ENCODE results near the gene LTB4R.

Gene LTB4R, protein sequence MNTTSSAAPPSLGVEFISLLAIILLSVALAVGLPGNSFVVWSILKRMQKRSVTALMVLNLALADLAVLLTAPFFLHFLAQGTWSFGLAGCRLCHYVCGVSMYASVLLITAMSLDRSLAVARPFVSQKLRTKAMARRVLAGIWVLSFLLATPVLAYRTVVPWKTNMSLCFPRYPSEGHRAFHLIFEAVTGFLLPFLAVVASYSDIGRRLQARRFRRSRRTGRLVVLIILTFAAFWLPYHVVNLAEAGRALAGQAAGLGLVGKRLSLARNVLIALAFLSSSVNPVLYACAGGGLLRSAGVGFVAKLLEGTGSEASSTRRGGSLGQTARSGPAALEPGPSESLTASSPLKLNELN
- 19.4 to 39.1 reads per million in 2 donors for total RNA-seq

DNA sequence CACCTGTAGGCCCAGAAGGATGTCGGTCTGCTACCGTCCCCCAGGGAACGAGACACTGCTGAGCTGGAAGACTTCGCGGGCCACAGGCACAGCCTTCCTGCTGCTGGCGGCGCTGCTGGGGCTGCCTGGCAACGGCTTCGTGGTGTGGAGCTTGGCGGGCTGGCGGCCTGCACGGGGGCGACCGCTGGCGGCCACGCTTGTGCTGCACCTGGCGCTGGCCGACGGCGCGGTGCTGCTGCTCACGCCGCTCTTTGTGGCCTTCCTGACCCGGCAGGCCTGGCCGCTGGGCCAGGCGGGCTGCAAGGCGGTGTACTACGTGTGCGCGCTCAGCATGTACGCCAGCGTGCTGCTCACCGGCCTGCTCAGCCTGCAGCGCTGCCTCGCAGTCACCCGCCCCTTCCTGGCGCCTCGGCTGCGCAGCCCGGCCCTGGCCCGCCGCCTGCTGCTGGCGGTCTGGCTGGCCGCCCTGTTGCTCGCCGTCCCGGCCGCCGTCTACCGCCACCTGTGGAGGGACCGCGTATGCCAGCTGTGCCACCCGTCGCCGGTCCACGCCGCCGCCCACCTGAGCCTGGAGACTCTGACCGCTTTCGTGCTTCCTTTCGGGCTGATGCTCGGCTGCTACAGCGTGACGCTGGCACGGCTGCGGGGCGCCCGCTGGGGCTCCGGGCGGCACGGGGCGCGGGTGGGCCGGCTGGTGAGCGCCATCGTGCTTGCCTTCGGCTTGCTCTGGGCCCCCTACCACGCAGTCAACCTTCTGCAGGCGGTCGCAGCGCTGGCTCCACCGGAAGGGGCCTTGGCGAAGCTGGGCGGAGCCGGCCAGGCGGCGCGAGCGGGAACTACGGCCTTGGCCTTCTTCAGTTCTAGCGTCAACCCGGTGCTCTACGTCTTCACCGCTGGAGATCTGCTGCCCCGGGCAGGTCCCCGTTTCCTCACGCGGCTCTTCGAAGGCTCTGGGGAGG, at the start of gene LTB4R:
Gene LTB4R (plus strand): TSS at position 857 of the 959 bp plus-strand sequence. CDS start 4,150 bp downstream, outside the sequence.
- DNase-seq, result peak; percentile 54

DNA sequence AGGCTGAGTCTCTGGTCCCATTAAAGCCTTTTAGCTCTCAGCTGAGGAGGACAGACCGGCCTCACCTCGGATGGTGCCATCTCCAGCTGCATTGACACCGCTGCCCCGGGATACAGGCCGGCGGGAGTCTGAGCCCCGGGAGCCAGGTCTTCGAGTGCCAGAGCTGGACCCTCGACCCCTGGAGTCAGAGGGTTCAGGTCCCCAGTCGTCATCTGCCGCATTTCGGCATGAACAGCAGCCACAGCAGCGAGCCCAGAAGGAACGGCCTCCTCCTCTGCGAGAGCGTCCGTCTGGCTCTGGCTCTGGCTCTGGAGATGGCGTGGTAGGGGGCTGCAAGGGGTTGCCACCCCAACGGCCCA, 49.4 kb upstream of the LTB4R start:
- DNase-seq, result no peak

DNA sequence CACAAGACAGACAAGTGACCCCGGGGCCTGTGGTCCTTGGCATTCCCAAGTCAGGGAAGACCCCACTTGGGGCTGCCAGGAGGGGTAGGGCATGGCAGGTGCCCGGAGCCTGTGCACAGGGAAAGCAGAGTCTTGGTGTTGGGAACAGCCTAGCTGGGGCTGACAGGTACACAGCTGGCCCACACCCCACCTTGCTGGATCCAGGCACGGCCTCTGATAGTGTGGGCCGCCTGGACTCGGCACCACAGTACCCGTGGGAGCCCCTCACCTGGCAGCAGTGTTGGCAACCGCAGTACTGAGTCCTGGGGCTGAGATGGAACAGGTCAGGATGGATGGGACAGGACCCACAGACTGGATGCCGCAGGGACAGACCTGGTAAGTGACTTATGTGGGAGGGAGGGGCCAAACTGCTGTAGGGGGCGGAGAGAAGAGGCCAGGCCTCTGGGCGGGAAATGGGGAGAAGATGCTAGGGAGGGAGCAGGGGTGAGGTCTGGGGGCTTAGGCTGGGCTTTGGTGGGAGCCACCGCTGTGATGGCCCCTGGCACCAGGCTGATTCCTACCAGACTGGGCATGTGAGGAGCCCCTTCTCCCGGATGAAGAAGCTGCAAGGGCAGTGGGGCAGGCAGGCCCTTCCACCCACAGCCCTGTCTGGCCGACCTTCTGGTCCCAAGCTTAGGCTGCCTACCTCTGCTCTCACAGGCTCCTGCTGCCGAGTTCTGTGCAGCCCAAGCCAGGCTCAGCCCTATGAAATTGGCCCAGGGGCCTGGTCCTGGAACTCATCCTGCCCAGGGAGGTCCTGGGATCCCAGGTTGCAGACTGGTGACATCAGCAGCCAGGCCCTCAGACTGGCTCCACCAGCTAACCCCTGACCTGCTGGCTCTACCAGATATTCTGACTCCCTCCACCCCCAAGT, 48.2 kb upstream of the LTB4R start, which contains the start of gene TGM1:
Gene TGM1 (minus strand): TSS at position 357 of the 913 bp plus-strand sequence. CDS start 825 bp downstream, outside the sequence.
- no peak for DNase-seq

DNA sequence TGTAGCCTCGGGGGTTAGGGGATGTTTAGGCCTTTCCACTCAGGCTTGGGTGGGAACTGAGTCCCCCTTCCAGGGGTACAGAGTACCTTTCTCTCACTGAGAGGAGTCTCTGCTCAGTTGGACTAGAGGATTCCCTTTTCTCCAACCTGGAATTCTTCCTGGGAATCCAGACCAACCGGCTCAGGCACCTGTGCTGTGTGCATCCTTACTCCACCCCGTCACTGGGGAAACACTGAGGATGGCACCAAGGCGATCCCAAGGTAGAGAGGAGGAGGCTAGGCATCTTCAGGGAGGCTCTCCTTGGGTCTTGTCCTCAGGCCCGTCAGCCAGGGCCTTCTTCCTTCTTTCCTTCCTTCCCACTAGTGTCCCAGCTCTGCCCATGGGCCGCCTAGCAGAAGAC, 47.5 kb upstream of the LTB4R start:
- no peak for DNase-seq

DNA sequence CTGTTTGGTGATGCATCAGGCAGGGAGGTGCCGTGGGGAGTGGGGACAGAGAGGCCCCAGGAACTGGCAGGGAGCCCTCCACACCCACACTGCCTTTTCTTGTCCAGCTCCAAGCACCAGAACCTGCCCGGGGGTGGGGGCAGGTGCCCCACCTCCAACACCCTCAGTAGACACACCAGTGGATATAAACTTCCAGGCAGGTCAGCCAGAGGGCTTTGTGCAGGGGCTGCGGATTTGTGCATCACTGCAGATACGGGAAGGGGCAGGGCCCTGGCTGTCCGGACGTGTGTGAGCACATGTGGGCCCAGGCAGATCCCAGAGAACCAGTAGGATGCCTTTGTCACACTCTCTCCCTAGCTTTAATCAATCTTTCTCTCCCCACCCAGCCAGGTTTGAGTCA, 47.0 kb upstream of the LTB4R start:
- no peak for DNase-seq

DNA sequence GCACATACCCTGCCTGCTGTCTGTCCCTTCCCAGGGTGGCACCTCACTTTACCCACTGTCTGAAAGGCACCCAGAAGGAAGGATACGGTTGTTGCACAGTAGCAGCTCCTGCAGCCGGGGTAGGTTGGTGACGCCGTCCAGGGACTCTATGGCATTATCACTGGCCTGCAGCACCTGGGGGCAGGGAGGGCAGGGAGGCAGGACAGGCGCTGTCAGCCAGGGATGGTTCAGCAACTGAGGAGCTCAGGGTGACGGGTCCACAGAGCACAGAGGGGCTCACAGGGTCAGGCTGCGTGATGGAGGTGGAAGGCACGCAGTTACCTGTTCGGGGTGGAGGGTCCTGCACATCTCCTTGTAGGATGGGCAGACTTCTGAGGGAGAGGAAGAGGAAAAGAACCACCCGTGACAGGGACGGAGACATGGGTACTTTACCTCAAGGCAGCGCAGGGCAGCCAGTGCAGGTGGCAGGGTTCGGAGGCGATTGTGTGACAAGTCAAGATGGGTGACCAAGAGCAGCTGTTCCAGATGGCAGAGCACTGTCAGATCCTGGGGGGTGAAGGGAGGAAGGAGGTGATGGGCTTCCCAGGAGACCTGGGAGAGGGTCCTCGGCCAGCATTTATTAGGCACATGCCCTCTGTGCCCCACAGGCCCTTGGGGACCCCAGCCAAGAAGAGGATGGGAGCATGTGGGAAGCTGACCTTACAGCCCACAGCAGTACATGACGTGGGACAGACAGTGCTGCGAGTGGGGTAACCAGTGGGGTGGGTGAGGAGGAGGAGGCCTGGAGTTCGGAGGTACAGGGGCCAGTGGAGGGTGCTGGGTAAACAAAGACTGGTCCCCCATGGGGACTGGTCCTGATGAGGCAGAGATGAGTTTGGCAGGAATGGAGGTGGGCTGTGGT, 44.7 kb upstream of the LTB4R start:
- DNase-seq, result no peak

DNA sequence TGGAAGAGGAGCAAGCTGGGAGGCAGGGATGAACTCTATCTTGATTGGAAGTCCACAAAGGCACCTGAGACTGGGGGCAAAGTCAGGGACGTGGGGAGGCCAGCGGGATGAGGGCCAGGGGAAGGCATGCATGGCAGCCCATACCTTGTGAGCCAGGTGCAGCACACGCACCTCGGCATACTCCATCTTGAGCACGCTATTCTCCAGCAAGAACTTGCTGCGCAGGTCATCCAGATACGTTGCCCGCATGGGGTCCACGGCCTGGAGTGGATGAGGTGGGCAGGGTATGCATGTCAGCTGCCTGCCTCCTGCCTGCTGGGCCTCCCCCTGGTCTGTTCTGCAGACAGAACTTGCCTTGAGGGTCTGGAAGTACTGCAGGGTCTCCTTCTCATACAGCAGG, 43.8 kb upstream of the LTB4R start:
- no peak for DNase-seq

DNA sequence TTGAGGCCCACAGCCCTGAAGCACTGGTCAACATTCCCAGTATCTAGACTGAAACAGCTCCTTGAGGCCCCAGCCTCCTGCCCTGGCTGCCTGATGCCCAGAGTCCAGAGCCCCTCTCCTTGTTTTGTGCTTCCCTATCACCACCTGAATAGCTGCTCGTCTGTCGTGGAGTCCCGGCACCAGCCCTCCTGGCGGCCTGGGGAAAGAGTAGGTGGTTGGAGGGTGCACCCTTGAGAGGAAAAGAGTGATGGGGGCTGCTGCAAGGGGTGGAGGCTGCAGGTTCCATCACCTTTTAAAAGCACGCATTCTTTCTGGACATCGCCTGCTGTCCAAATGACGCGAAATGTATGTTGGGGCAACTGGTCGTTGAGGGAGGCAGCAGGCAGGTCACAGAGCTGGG, 43.1 kb upstream of the LTB4R start:
- no peak for DNase-seq

DNA sequence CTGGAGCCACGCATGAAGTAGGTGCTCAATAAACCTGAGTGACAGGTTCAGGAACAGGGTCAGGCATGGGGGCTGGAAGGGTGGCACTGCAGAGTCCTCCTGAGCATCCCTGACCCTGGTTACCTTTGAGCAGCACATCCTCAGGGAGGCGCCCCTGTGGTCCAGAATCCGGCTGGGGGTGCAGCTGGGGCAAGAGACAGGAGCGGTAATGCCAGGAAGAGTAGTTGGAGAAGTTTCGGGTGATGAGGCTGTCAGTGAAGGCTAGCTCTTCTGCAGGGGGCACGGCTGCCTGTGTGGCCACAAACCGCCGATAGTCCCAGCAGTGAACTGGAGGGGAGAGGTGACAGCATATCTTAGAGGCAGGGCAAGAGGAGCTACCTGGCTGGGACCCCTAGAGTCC, 41.9 kb upstream of the LTB4R start:
- DNase-seq, result no peak

DNA sequence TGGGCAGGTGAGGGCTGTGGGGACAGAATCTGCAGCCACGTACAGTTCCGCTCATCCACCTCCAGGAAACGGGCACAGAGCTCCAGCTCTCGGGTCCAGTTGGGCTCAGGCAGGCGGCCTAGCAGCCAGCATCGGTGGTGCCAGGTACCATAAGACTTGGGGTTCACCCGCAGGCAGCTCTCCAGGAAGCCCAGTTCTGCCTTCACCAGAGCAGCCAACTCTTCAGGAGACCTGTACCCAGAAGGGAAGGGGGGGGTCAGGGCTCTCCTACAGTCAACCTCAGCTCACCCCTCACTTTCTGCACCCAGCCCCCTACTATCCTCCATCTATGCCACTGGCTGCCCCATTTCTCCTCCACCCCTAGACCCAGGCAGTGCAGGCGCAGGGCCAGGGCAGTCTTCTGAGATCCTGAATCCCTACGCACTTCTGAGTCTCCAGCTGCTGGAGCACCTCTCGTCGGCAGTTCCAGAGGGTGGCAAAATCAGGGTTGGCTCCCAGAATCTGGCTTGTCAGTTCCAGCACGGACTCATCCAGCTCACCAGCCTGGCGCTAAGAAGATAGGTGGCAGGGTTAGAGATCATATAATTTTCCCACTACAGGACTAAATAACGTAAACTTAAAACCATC, 41.3 kb upstream of the LTB4R start:
- DNase-seq, result no peak

DNA sequence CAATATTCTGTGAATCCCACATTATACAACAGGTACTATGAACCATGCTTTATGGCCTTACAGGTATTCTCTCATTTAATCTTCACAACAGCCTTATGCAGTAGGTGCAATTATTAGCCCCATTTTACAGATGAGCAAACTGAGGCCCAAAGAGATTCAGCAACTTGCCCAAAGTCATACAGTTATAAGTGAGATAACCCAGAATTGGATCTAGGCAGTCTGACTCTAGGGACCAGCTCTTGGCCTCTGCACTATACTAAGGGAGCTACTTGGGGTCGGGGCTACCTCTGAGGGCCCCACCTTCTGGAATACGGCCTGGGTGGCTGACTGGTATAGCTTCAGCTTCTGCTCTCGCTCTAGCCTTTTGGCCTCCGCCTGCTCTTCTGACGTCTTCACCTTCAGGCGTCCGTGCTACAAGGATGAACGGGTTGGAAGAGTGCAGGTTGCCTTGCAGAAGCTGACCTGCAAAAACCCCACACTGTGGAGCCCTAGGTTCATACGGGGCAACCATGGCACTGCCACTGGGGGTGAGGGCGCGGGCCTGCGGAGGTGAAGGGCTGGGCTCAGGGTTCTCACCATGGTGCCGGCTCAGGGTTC, 40.7 kb upstream of the LTB4R start:
- DNase-seq, result no peak

DNA sequence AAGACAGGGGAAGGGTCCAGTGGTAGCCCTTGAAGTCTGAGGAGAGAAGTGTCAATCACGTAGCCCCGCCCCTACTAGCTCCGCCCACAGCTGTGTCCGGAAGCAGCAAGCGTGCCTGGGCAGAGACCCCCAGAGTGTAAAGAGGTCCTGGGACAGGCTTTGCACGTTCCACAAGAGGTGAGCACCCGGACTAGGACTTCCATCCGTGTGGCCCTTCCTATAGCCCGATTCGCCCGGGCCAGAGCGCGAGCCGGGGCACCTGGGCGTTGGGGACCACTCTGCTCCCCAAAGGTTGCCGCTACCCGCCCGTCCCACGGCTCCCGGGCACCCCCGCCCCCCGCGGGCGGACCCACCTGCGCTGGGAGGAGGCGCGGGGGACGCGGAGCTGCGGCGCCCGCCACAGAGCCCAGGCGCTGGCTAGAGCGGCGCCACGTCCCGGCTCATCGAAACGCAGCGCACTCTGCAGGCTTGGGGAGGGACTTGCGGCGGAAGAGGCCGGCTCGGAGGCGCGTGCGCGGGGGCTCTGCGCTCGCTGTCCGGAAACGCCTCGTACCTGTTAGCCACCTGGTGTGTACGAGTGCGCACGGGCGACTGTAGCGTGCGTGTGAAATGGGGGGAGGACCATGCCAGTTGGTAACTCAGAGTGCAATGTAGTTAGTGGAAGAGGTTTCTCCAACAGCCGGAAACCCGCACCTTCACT, 40.0 kb upstream of the LTB4R start, which contains the start of gene RABGGTA:
Gene RABGGTA (minus strand): TSS at position 464 of the 700 bp plus-strand sequence. CDS start 482 bp downstream, outside the sequence.
- DNase-seq, result peak; percentile 86

DNA sequence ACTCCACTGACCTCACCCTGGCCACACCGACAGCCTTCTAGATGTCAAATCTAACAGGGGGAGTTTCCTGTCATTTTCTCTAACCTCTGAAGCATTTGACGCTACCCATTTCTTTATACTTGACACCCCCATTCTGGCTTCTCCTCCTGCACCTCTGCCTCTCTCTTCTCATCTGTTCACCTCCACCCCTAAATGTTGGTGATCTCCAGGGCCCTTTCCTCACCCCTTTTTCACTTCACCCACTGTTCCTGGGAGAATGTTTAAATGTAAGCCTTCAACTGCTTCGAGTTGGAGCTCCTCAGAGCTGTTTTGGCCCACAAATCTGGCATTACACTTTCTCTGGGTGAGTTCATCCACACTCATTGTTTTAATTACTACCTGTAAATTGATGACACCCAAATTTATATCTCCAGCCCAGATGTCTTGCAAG, 39.5 kb upstream of the LTB4R start:
- no peak for DNase-seq

DNA sequence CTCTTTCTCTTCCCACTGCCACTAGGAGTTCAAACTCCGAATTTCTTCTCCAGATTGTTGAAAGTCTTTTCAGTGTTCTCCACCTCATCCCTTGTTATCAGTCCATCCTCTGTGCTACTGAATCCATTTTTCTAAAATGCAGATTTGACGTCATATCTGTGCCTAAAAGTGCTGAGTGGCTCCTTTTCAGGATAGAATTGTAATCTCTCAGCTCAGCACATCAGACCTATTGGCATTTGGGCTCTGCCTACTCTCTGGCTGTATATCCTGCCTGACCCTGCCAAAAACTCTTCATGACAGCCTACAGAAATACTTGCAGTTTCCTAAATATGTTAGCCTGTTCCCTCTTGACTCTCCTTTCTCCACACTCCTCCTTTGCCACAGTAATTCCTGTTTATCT, 38.8 kb upstream of the LTB4R start:
- no peak for DNase-seq

DNA sequence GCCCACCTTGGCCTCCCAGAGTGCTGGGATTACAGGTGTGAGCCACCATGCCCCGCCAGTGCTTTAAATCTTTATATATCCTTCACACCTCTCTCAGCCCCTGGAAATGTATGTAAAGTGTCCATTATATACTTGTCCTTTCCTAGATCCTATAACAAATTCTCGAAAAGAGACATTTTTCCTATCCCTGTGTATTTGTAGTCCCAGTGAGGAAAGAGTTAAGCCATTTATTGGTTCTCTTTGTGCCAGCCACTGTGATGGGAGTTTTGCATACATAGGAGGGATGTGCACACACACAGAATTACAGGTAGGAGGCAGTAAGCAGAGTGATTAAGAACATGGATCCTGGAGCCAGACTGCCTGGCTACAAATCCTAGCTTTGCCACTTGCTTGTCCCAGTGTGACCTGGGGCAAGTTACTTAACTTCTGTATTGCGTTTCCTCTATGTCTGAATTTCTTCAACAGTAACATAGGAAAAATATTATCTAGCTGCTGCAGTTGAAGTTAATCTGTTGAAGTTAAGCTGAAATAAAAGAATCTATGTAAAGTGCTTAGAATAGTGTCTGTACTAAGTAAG, 37.8 kb upstream of the LTB4R start:
- no peak for DNase-seq

DNA sequence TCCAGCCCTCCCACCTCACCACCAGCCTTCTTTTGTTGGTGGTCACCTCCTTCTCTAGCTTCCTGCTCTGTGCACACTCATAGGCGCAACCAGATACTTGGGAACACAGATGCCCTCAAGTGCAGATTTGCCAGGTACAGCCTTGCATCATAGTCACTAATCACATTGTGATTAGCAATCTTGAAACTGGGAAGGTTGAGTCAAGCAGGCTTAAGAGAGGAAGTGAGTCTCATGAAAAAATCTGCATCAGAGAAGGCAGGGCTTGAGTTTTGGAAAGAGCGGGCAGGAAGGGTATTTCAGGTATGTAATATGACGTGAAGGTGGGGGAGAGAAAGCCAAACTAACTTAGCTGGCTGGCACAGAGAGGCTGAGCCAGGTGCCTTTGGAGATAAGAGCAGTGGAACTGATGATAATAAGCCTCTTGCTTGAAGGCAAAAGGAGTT, 37.2 kb upstream of the LTB4R start:
- DNase-seq, result no peak

DNA sequence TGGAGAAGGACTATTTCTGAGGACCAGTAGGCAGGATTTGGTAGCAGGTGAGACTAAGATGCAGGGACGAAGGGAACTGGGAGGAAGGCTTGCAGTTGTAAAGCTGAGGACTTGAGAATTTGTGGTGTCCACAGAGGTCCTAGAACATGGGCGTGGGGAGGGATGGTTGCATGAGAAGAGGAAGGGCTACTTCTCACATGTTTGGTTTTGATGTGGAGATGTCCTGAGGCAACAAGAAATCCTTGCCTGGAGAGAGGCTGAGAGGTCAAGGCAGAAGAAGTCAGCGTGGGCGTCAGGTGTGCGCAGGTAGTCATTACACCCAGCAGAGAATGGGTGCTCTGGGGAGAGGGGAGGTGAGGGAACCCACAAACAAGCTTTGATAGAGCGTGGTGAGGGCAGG, 34.2 kb upstream of the LTB4R start:
- DNase-seq, result no peak

DNA sequence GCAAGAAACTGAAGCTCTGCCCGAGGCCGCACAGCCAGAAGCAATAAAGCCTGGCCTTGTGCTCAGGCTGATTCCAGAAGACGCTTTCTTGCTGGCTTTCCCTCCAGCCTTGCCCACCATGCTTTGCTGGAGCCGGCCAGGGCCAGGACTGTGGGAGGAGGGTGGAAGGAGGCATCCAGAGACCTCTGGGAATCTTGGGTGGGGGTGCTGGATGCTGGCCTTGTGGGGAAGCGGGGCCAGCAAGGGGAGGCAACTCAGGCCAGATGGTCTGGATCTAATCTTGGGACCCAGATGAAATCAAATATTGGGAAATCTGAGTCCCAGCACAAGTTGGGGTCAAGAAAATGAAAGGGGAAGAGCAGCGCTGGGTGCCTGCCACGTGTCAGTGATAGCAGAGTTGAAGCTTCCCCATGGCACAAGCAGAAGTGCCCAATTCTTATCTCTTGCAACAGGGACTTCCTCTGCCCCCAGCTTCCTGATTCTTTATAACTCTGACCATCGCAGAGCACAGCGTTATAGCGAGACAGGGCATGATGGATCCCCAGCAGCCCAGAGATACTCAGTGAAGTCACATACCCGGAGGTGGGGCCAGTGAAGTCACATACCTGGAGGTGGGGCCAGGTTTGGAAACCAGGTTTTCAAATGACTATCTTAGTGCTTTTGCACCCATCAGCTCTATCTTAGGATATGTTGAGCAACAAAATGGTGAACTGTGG, 33.5 kb upstream of the LTB4R start:
- no peak for DNase-seq

DNA sequence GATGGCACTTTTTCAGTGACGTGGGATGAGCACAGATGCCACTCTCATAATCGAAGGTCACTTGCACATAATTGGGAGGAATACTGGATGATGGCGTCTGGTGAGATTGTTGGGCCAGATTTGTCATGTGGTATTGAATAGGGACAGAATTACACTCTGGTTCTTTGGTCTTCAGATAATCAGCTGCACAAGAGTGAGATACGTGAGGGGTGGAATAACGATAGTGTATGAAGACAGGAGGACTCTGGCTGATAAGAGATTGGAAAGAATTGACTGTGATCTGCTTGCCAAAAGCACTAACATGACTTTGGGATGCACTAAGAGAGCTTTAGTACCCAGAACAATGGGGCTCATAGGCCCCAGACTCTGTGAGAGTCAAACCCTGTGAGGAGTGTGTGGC, 32.9 kb upstream of the LTB4R start:
- DNase-seq, result no peak

Data from T-helper 9 cell (primary cell).